Activated T-helper 1 cell treated with anti-CD3 and anti-CD28 coated beads, Interleukin-2, amount 50 U/mL, for 16 hours (primary cell): Measurements from ENCODE around the gene QPCT.
"Not testable (repeated sequence)": the region's sequence is repeated elsewhere in the genome, so short reads cannot be mapped to it uniquely, and the experiment has no call there.

Source experiments
- DNase-seq, 2 donors: peaks; one replicate each; pipeline ENCODE4 v3.0.0-alpha.2; 2020; ENCODE audit warnings: low read depth in 1 of 2, low spot score in 1 of 2

QPCT gene

DNA sequence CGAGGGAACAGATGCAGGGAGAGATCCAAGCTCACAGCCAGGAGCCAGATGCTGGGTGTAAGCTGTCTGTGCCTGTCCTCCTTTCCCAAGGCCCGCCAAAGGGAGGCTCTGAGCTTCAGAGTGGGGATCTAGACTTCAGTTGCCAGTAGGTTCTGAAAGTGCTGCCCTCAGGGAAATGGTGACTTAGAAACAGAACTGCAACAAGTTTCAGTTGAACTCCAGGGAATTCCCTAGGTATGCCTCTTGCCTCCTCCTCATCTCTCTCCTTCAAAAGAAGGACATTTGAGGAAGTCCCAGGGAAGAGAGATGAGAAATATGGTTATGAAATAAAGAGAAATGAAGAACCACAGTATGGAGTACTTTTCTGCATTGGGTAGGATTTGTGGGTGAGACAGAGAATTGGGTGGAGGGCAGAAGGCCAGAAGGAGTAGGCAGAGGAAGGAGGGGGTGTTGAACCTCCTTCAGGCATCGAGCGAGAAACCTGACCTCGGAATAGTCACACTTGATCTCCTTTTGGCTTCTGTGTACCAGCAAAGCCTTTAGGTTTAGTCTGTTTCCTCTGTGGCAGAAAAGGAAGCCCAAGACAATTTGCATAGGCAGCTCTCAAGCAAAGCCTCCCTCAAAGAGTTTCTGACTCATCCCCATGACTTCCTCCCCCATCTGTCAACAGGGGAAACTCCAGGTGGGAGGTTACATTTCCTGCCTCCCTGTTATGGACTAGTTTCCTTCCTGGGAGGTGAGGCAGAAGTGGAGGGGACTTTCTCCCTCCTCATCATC lies 45.7 kb downstream of the QPCT start:
- DNase-seq: peak; percentile 10 to 46

DNA sequence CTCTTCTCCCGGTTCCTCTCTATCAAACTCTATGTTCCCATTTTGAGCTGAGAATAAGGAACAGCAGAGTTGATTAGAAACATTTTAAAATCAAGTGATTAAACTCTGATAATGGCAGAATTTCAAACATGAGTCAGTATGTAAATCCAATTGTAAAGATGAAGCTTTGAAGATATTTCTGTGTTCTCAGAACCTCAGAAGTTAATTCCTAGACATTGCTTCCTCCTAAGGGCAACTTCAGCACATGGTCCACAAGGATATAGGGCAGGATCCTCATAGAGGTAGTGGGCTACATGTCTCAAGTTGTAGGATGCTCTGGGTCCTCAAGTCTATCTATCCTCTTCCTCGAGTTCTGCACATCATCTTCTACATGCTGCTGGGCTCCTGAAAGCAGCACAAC lies 46.3 kb downstream of the QPCT start:
- DNase-seq: no peak

DNA sequence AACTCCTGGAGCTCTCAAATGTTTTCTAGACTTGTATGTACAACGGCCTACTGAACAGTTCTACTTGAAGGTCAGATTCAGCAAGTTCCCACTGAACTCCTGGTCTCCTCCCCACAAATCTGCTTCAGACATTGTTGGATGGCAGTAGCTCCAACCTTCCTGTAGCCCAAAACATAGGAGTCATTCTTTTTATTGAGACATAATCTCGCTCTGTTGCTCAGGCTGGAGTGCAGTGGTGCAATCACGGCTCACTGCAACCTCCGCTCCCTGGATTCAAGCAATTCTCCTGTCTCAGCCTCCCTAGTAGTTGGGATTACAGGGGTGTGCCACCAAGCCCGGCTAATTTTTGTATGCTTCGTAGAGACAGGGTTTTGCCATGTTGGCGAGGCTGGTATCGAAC lies 47.3 kb downstream of the QPCT start:
- DNase-seq: no peak

DNA sequence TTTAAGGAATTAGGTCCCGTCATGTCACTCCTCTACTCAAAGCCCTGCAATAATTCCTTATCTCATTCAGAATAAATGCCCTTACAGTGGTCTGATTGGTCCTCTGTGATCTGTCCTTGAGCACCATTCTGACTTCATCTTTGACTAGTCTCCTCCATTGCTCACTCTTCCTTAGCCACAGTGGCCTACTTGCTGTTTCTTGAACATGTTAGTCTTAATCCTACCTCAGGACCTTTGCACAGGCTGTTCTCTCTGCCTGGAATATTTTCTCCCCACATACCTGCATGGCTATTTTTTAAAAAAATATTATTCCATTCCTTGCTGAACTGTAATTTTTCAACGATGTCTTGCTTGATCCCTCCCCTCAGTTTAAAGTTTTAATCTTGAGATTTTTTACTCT lies 48.0 kb downstream of the QPCT start:
- DNase-seq: no peak

DNA sequence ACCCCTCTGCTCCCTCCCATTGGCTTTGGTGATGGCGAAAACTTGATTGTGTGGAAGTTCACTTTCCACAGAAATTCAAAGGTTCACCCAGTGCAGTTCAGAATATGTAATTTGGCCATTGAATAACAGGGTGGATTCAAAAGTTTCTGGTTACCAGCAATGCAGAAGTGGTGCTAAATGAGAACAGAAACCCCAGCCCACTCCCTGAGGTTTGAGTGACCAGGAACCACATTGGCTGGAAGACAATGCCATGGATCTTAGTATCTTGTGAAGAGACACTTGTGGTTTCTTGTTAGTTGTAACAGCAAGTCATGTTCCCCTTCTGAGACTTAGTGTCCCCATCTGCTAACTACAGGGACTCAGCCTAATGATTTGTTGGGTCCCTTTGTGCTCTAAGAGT lies 49.8 kb downstream of the QPCT start:
- no peak for DNase-seq

DNA sequence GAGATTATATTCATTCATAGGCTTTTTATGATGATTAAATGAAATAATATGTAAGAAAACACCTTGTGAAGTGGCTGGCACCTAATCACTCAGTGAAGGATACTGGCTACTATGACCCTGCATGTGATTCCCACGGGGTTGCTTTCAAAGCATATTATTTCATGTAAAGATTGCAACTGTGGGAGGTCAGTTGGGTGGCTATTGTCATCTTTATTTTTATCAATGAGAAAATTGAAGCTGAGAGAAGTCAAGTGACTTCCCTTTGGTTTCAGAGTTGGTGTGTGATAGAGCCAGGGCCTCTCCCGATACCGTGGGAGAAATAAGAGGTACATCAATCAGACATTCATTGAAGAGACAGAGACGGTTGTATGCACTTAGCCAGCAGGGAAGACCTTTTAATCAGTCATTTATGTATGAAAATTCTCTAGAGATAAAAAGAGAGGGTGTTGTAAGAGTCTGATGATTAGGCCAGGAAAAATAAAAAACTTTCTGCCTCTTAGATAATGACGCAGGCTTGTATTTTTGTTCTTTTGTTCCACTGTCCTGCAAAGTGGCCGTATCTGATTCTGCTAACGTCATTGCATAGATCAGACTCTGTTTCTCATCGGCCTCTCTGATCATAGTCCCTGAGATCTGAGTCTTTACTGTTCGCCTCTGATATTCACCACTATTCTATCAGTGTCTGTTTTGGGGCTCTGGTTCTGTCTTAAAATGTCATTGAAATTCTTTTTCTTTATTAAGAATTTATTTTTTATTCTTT lies 50.5 kb downstream of the QPCT start:
- no peak for DNase-seq

DNA sequence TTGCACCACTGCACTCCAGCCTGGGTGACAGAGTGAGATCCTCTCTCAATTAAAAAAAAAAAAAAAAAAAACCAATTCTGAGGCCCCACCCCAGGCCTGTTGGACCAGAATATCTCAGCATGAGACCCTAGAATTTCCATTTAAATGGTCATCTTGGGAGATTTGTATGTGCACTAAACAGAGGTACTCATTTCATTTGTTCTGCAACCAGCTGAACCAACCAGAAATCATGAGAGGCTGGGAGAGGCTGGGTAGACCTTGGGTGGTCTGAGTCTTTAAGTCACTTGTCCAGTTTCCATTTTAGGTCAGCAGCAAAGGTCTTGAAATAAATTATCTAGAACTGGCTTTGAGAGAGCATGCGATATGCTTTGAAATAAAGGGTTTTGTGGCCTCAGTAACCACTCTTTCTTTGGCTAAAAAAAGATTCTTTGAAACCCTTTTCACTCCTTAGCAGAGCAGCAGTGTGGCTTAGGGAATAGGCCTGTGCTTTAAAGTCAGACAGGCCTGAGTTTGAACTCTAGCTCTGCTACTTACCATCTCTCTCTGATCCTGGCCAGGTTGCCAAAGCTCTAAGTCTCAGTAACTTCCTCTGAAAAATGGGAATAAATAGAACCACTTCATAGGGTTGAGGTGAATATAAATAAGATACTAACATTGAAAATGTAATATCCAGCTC lies 52.6 kb downstream of the QPCT start:
- DNase-seq: no peak

DNA sequence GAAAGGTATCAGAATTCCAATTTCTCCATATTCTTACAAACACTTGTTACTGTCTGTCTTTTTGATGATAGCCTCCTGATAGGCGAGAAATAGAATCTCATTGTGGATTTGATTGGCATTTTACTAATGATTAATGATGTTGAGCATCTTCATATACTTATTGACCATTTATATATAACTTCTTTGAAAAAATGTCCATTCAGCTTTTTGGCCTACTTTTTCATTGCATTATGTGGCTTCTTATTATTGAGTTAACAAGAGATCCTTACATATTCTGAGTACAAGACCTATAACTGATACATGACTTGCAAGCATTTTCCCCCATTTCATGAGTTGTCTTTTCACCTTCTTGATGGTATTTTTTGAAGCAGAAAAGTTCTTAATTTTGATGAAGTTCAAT lies 54.6 kb downstream of the QPCT start:
- DNase-seq: no peak

DNA sequence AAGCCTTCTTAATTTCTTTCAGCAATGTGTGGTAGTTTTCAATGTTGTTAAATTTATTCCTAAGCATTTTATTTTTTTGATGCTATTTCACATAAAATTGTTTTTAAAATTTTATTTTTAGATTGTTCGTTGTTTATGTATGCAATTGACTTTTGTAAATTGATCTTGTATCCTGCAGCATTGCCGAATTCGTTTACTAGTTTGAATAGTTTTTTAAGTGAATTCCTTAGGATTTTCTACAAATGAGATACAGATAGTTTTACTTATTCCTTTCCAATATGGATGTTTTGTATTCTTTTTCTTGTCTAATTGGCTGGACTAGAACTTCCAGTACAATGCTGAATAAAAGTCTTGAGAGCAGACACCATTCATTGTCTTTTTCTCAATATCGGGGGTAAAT lies 55.6 kb downstream of the QPCT start:
- no peak for DNase-seq

DNA sequence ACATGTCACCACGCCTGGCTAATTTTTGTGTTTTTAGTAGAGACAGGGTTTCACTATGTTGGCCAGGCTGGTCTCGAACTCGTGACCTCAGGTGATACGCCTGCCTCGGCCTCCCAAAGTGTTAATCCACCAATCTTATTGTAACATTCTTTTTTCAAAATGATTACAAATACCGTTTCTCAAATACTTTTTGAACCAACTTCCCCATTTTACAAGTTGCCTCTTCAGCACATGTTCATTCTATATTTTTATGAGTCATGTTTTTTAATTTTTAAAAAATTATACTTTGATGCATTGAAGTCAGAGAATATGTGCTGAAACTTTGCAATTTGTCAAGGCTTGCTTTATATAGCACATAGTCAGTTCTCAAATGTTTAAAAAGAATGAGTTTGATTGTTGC lies 58.2 kb downstream of the QPCT start:
- DNase-seq: no peak

DNA sequence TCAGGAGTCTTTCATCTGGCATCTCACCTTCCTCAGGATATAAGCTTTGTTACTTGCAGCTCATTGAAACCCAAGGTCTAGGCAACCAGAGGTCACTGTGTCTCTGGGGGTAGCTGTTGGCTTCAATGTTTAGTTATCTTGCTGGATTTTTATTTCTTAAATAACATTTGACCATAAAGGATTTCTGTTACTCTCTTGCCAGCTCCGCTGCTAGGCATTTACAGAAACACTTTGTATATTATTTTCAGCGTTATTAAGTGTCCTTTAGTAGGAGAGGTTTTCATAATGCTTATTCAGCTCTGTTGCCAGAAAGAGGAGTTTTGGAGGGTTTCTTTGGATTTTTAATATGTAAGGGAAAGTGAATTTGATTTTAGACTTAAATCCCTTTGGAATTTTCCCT lies 61.4 kb downstream of the QPCT start:
- DNase-seq: no peak

DNA sequence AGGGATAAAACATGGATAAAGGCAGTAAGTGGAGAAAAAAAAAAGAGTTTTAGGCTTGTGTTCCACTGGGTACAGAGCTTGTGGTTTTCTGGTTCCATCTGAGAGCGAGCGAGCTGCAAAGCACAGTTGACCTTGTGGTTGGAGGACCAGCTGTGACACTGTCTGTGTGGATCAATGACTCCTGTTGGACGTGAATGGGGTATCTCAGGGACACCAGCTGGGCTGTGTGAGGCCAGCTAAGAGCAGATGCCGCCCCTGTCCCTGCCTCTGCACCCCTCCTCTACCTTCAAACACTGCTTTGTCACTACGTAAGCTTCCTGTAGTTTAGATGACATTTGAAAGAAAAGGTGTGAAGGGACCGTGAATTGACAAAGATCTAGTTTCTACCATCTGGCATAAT lies 67.8 kb downstream of the QPCT start:
- DNase-seq: no peak

DNA sequence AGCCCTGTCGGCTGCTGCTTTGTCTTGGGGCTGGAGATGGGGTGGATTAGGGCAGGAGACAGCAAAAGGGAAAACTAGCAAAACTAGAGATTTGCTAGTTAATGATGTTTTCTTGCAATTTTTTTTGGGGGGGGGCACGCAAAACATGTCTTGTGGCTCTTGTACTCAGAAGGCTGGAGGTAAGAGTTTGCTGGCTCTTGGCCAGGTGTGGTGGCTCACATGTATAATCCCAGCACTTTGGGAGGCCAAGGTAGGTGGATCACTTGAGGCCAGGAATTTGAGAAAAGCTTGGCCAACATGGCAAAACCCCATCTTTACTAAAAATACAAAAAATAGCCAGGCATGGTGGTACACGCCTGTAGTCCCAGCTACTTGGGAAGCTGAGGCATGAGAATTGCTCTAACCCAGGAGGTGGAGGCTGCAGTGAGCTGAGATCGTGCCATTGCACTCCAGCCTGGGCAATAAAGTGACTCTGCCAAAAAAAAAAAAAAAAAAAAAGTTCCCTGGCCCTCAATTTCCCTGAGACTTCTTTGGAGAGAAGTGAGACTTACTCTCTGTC lies 69.6 kb downstream of the QPCT start:
- not testable (repeated sequence) for DNase-seq

DNA sequence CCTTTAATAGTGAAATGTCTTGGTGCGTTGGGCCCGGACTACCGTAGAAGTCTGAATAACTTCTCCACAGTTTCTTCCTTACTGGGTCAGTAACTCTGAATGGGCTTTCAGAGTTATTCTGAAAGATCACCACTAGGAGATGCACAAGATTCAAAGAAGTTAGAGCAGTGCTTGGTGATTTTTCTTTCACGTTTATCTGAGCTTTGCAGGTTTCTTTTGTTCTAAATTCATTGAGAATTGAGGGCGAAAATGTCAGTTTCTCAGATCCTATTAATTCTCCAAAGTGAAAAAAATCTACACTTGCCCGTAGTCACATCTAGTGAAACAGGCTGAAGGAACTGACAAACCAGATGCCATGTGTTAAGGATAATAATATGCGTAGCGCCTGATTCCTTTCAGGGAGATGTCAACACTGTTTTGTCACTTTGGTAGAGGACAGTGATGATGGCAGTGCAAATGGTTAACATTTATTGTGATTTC lies 70.1 kb downstream of the QPCT start:
- no peak for DNase-seq

DNA sequence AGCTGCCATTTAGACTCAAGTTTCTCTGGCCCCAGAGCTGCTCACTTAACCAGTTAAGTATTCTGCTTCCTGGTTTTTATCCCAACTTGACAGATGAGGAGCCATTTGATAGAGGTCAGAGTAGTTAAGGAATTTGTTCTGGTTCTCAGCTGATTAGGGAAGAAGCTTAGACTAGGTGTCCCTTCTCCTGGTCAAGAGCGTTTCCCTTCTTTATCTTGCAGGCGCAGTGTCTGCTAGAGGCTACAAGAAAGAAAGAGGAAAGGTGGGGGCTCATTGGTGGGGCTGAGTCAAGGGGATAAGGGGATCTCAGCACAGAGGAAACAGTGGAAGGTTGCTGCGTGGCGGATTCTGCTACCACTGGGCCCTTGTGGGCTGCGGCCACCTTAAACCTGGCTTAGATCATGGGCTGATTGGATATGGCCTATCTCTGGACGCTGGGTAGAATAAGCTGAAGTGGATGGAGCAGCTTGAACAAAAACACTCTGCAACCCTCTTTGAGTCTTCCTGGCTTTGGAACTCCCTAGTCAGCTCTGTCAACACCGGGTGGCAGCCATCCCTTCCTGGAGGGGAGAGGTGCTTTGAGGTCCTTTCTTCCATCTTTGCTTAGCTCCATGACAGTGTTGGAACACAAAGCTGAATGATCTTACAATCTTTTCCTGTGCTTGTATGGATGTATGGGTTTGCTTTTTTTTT lies 70.8 kb downstream of the QPCT start:
- DNase-seq: no peak

DNA sequence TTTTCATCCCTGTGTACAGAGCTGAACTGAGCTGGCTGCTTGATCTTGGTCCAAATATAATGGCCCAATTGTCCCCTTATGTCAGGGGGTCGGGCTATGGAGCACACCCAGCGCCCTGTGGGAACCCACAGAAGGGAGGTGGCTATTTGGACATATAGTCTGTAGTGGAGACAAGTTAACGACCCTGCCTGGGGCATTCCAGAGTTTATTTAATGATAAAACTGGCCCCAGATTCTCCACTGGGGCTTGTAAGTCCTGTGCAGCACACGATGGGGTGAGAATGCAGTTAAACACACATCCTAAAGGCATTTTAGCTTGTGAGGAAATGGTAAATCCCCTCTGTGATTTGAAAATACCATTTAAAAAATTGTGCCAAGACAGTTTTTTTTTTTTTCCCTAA lies 72.9 kb downstream of the QPCT start:
- no peak for DNase-seq

DNA sequence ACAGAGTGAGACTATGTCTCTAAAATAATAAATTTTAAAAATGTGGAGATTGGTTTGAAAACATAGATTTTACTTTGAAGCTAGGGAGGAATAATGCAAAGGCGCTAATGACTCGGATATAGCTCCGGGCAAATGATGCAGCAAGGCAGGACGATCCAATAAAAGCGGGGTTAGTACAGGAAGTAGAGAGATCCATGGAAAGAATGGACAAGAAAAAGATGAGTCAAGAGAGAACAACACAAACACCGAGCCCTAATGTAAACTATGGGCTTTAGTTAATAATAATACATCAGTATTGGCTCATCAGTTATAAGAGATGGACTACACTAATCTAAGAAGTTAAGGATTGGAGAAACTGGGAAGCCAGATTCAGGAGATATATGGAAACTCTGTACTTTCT lies 74.5 kb downstream of the QPCT start:
- no peak for DNase-seq

DNA sequence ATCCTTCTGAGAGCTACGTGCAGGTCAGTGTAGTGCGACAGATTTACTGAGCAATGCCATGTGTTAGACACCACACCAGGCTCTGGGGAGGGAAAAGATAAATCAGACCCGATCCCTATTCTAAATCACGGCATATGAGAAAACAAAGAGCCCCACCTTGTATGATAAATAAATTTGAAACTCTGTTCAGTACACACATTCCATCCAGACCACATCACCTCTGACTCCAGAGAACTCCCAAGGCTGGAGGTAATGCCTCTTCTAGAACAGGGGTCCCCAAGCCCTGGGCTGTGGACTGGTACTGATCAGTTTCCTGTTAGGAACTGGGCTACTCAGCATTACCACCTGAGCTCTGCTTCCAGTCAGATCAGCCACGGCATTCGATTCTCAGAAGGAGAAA lies 77.3 kb downstream of the QPCT start:
- DNase-seq: no peak

DNA sequence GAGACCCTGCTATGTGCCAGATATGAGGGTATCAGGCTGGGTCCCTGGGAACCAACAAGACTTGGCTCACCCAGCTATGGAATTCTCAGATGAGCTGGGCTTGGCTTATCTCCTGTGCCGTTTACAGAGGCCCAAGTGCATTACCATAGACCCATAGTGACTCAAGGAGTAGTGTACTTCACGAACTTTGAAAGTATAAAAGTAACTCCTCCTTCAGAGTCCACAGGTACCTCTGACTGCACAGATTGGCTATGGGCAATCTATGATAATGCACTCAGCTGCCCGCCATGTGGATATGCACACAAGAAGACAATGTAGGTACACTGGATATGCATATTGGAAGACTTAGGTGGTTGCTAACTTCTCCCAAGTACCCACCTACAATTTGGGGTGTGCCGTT lies 78.4 kb downstream of the QPCT start:
- DNase-seq: no peak
